SK-N-SH (cell line): Measurements from ENCODE around the gene RAB3C.

Source experiments
- CTCF ChIP-seq: fragments of 200-600 bp; sonication (generic); IDR thresholded peaks from 2 replicates; pipeline ENCODE4 v1.6.1; 2017; ENCODE audit warnings: antibody characterized with exemption, mild to moderate bottlenecking, moderate library complexity
- EZH2phosphoT487 ChIP-seq: fragments of 200-600 bp; sonication (generic); IDR thresholded peaks from 2 replicates; pipeline ENCODE4 v1.6.1; 2017; ENCODE audit warnings: low read depth, mixed run types, mild to moderate bottlenecking, antibody characterized with exemption, moderate library complexity, borderline replicate concordance
- MAX ChIP-seq: IDR thresholded peaks from 2 replicates; pipeline ENCODE4 v1.4.0; 2012; ENCODE audit warnings: low read depth

GRCh38 chr5:58800356-58800755 is 217.5 kb downstream of the RAB3C start:
- TF ChIP-seq EZH2phosphoT487 = no peak
- no peak for TF ChIP-seq MAX
- TF ChIP-seq CTCF = no peak
